Left hindlimb (tissue), 1 donor: ENCODE results near the gene SMAD3.
A peak's percentile ranks its signal among the peaks of the same experiment; 100 is the strongest.
"Not testable (repeated sequence)": the region's sequence is repeated elsewhere in the genome, so short reads cannot be mapped to it uniquely, and the experiment has no call there.

Experiments used
- DNase-seq: peaks from one replicate; pipeline ENCODE4 v3.0.0-alpha.2; 2018

SMAD3 gene

GRCh38 chr15:67063689-67064606, 1.5 kb upstream of the SMAD3 start:
- DNase-seq: peak; percentile 60

GRCh38 chr15:67064607-67065530, 533 bp upstream of the SMAD3 start:
- peak; percentile 83 for DNase-seq

GRCh38 chr15:67066041-67066958, 898 bp downstream of the SMAD3 start:
- DNase-seq: peak; percentile 59

GRCh38 chr15:67066959-67067853, 1.8 kb downstream of the SMAD3 start:
- DNase-seq: no peak

GRCh38 chr15:67067930-67068551, 2.6 kb downstream of the SMAD3 start:
- no peak for DNase-seq

DNA sequence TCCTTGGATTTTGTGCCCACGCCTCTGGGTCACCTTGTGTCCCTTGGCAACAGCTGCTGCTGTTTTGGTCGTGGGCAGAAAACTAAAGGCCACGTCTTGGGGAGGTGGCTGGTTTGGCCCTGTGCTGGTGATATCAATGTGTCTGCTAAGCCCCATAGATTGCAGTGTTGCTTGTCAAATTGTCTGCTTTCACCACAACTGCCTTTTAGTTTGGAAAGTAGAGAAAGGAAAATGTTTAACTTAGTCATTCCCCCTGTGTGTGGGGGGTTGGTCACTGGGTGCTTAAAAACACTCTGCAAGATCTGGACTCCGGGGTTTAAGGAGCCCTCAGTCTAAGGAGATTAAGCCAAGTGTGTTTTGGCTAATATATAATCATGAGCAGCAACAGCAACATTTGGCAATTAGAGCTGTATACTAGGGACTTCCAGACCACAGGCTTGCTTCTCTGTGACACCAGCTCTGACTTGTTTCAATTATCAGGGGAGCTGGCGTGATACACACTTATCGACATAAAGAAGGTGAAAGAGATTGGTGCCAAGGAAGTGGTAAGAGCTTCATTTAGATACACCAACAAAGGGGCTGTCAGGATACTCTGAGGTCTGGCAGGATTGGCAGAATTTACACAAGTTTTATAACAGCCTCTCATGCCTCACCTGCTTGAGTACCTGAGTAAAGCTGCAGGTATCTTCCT, 3.5 kb downstream of the SMAD3 start:
- DNase-seq: no peak

DNA sequence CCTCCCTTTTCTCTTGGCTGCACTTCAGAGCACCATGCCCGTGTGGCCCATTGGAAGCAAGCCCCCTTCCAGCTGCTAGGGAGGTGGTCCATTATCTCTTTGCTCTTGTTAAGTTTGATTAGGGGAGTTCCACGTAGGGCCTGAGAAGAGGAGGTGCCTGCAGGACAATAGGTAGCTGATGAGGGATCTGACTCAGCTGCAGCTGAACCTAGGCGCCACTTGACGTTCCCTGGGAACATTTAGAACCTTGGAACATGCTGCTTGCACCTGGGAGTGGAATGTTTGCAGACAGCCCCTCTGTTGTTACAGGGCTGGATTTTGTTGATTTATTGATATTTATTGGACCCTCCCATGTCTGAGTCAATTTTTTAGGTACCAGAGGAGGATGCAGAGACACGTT, 4.7 kb downstream of the SMAD3 start:
- no peak for DNase-seq

DNA sequence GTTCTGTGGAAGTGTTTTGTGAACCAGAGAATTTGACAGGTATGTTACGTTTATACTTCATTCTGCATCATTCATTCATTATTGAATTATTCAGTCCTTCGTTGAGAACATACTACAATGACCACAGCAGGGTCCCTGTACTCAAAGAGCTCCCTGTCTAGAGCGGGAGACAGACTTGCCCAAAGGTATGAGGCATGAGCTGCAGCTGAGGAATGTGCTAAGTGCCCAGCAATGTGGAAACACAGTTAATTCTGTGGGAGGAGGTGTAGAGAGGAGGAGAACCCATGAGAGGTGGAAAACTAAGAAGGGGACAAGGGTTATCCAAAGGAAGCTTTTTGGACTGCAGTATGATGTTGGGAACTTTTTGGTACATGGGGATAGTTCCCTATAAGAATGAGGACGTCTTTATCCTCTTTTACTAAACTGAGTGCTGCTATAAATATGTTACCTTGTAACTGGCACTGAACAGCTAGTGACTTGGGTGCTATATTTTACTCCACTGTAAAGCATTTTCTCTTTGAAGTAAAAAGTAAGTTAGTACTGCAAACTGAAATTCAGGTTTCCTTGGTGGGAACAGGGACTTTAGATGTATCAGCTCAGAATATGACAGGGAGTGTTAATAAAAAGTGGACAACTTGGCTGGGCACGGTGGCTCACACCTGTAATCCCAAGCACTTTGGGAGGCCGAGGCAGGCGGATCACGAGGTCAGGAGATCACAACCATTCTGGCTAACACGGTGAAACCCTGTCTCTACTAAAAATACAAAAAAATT, 5.7 kb downstream of the SMAD3 start:
- no peak for DNase-seq

DNA sequence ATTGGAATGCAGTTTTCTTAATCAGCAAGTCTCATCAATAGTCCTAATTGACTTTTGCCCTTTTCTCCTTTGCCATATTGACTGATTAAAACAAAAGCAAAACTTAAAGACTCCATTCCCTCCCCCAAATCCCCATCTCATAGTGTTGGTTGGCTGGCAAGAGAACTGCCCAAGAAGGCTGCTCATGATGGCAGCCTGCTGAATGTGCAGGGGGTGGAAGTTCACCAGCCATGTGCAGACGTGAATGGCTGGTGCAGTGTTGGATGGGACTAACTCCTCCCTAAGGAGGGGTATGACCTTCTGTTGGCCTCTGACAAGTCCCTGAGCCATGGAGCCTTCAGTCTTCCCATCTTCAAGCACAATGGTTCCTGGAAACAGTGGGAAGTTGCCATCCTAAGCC, 7.0 kb downstream of the SMAD3 start:
- no peak for DNase-seq

- no peak for DNase-seq
Observed at GRCh38 chr15:67072958-67073357, 7.6 kb downstream of the SMAD3 start.

DNA sequence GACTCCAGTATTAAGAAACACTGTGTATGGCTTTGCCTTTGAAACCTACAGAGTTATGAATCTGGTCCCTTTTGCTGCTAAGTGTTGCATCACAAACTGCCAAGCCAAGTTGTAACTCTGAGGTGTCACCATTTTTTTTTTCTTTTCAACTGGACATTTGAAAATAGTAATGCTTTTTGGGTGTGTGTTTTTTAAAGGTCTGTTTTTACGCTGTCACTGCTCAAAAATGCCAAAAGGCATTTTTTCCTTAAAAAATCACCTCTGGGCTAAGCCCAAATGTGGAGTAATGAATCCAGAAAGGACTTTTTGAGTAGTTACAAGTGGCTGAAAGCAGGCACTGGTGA, 9.5 kb downstream of the SMAD3 start:
- DNase-seq: no peak

DNA sequence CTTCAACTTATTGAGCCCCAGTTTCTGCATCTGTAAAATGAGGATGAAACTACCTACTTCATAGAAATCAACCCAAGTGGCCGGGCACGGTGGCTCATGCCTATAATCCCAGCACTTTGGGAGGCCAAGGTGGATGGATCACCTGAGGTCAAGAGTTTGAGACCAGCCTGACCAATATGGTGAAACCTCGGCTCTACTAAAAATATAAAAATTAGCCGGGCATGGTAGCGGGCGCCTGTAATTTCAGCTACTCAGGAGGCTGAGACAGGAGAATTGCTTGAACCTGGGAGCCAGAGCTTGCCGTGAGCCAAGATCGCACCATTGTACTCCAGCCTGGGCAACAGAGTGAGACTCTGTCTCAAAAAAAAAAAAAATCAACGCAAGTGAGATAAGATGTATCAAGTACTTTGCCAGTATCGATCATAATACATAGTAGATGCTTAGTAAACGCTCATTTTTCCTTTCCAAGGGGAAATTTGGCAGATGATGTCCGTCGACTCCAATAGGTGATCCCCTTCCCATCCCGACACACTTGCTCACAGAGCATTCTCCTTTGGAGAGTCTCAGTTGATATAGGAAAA, 10.2 kb downstream of the SMAD3 start:
- DNase-seq: not testable (repeated sequence)

- DNase-seq: no peak
Observed at GRCh38 chr15:67076147-67076843, 10.9 kb downstream of the SMAD3 start.

DNA sequence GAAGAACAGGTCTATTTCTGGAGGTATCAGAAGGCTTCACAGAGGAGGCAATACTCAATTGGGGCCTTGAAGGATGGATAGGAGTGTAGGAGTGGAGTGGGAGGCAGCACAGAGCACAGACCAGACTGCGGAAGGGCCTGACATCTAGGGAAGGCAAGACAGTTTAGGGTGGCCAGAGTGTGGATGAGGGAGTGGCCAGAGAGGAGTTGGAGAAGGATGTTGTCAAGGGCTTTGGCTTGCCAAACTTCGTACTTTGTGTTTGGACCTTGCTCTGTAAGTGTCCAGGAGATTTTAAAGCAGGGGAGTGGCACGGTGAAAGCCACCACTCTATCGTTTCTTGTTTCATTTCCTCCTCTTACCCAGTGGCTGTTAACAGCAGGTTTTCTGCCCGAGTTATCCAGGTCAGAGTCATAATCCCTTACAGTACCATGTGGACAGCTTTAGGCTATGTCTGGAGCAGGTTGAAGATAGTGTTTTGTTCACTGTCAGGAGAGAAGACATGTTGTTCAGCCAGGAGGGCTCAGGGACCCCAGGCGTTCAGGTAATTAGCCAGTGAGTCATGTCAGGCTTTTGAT, 12.3 kb downstream of the SMAD3 start:
- DNase-seq: no peak

- peak; percentile 3 for DNase-seq
Observed at GRCh38 chr15:67079361-67079760, 14.0 kb downstream of the SMAD3 start.

- peak; percentile 69 for DNase-seq
Observed at GRCh38 chr15:67080118-67080899, 14.9 kb downstream of the SMAD3 start.

DNA sequence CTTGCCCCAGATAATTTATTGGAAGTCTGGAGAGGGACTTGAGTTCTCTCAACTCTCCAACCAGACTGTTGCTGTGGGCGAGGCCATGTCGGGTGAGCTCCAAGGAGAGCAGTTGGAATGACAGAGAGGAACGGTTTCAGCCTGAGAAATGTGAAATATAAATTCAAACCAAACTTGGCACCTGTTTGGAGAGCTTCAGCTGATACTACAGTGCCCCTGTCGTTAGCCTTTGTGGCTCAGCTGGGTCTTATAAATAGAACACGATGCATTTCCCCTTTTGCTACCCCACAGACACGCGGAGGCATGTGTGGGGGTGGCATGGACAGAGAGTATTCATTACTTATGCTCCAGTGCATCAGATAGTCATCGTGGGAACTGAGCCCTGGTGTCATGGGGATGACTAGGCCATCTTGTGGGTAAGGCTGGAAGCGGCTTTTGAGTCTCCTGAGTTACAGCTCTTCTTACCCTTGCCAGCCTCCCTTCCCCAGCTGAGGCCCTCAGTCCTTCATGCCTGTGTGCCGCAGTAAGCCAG, 15.6 kb downstream of the SMAD3 start:
- peak; percentile 62 for DNase-seq
